GM18861 (cell line): ENCODE measurements around the gene GLB1L.

Experiments
- ATAC-seq: cut with Tn5 transposase; IDR thresholded peaks from one replicate; pipeline ENCODE4 v1.9.1; 2021; ENCODE audit not compliant: unreplicated experiment

Gene GLB1L

DNA sequence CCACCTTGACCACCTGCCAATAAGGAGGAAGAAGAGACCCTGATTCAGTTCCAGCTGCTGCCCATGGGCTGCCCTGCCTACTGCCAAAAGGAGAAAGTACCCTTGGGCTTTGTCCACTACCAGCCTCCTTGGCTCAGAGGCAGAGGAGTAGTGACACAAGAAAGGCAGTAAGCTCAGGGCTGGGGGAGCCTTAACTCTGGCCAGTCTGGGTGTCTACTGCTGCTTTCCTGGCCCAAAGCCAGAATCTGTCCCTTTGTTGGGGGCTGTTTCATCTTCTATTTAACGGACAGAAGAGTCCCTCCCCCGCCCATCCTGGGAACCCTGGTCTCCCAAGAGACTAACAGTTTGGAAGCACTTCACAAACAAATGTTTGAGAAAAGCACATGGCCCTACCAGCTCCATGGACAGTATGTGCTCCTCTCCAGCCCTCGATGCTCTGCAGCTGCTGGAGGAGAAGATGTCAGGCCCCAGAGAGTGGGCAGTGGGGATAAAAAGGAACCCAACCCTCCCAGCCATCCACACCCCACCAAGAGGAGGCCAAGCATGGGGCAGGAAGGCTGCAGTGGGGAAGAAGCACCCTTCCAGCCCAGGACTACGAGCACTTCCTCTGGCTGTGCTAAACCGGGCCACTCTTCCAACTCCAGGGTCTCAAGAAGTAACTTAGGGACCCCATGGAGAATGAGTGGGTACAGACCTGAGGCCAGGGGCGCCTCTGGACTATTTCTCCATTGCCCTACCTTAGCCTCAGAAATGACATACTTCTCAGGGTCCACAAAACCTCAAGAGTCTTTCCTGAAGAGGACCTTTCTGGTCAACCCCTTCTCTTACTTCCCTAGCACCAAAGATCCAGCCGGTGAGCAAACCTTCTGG lies 17.0 kb downstream of the GLB1L start:
- ATAC-seq, result no peak

GRCh38 chr2:219225350-219225749 lies 19.9 kb downstream of the GLB1L start:
- ATAC-seq, result no peak

- no peak for ATAC-seq
These were observed 21.2 kb downstream of the GLB1L start for GRCh38 chr2:219223831-219224610.

DNA sequence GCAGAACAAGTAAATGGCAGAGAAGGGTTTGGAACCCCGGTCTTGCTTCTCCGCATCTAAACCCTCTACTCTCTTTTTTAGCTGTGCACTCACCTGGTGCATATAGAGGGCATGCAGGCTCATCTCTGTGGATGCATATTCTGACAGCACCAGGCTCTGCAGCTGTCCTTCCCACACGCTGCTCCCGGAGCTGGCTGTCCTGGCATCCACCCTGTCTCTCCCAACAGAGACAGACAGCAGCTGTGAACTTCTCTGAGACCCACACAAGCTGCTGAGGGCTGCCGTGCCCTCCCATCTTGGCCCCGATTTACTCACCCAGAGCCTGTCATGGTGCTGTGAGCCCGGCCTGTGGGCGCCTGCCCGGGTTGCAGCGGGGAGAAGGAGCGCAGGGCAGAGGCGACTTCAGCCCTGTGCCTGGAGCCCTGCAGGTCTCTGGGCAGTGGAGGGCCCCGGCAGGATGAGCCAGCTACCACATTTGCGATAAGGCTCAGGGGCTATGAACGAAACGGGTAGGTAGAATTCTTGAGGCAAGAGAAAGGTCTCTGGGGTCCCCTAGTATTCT lies 23.2 kb downstream of the GLB1L start:
- ATAC-seq, result no peak

DNA sequence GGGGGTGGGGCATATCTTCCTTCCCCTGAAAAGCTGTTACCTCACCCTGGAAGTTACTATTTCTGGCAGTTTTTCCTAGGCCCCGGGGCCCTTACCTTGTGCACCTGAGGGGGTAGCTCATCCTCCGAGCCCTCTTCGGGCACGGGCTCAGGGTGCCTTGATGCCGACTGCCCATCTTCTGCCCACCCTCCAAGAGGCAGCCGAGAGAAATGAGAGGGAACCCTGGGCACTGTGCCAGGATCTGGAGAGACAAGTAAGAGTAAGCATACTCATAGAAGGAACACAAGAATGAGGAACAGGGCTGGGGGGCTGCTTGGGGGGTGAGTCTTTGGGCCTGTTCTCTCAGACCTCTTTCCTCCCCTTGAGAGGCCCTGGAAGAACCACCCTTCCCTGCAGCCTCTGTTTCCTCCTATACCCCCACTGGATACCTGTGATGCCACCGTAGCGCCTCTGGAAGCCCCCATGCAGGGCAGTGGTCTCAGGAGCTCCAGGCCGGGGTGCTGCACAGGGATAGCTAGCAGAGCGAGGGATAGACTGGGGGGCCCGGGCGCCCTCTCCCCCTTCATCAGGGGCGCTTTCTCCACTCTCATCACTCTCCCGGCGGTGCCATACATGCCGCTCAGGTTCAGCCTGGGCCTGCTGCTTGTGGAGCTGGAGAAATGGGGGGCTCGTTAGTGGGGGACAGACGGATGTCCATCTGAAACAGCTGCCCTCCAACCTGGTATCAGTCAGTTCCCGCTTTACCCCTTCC lies 24.4 kb downstream of the GLB1L start:
- ATAC-seq, result no peak

GRCh38 chr2:219219784-219220532 lies 25.3 kb downstream of the GLB1L start:
- ATAC-seq, result no peak

DNA sequence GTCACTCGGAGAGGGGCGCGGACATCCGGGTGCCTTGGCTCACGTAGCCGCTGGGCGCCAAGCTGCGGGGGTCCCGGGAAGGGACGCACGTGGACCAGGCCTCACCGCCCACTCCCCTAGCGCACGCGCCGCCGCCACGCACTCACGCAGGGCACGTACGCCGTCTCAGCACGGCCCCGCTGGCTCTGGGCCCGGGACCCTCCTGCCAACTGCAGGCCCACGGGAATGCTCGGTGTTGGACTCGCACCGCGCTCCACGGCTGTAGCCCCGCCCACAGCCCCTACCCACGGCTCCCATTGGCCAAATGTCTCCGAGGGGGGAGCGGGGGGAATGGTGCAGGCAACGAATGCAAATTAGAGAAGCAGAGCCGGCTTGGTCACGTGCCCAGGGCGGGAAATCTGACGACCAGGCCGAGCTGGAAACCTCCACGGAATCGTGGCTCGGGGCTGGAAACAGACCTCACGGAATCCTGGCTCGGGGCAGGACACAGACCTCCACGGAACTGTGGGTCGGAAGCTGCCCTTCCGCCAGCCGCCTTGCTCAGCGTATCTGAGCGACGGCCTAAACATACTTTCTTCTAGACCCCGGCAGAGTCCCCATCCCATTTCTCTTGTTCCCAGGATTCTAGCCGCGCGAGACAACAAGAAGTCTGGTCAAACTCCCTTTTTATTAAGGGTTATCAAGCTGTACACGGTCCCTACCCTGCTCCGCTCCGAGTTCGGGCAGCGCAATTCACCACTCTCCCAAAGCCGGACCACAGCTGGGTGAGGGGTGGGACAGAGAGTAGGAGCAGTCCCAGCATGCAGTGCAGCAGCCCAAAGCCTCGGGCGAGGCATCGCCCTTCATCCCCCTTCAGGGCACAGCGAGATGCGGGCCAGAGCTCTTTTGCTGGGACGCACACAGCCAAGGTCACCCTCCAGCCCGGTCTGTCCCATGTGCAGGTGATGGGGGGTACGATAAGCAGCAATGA lies 26.2 kb downstream of the GLB1L start, which contains the start of gene ABCB6:
Gene ABCB6 (minus strand): TSS at position 227 of the 970 bp plus-strand sequence. CDS start 285 bp downstream, outside the sequence.
- ATAC-seq, result peak; percentile 52

- no peak for ATAC-seq
These were observed 27.0 kb downstream of the GLB1L start for GRCh38 chr2:219218217-219218731.

- ATAC-seq, result no peak
These were observed 28.7 kb downstream of the GLB1L start for GRCh38 chr2:219216535-219216915.

DNA sequence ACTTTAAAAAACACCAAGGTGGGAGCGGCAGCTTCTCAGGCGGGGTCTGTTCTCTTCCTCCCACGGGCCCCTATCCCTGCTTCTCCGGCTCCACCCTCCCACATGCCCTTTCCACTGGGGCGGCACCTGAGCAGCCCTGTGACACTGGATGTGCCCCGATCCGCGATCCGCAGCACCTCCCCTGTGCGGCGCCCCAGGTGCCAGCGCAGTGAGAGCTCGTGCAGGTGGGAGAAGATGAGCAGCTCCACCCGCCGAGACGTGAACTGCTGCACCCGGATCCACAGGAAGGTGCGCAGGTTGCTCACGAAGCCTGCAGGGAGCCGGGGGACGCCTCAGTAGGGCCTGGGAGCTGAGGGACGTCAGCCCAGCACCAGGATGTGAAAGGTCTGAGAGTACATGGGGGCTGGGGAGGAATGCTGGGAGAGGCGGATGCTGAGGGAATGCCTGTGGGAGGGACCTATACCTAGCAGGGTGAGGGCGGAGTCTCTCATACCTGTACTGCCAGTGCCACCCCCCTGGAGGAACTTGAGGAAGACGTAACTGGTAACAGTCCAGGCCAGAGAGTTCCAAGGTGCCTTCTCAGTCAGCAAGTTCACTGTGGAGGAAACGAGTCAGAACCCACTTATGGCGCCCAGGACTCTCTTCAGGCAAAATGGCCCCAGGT lies 29.2 kb downstream of the GLB1L start:
- no peak for ATAC-seq

DNA sequence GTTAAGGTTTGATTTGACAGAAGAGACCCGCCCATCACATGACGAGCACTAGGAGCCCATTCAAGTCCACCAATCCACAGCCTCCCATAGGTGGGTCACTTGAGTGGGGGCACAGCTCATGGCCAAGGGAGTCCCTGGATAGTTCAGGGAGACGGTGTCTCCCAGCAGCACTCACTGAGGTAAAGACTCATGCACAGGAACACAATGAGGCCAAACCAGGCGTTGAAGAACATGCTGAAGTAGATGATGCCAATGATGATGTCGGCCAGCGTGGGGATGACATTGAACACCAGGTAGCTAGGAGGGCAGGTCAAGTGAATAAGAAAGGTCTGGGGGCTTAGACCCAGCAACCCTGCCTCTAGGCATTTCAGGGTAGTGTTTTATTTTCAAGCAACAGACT lies 30.5 kb downstream of the GLB1L start:
- ATAC-seq, result no peak

- no peak for ATAC-seq
These were observed 31.1 kb downstream of the GLB1L start for GRCh38 chr2:219214141-219214540.

GRCh38 chr2:219213486-219214071 lies 31.7 kb downstream of the GLB1L start:
- ATAC-seq, result no peak

- no peak for ATAC-seq
These were observed 32.2 kb downstream of the GLB1L start for GRCh38 chr2:219213026-219213415.

DNA sequence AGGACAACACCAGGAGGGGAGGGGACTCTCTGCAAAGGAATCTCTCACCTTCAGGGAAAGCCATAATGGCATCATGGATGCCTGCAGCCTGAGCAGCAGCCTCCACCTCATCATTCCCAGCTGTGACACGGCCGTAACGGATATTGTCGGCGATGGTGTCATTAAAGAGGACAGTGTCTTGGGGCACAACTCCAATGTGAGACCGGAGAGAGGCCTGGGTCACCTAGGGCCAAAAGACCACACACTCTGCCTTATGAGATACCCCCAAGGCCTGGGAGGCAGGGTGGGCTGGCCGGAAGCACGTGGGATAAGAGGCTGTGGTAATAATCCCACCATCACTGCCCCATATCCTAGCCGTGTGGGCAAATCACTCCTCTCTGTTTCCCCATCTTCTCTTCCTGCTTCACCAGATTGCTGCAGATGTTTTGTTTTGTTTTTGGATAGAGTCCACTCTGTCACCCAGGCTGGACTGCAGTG lies 34.3 kb downstream of the GLB1L start:
- ATAC-seq, result no peak

DNA sequence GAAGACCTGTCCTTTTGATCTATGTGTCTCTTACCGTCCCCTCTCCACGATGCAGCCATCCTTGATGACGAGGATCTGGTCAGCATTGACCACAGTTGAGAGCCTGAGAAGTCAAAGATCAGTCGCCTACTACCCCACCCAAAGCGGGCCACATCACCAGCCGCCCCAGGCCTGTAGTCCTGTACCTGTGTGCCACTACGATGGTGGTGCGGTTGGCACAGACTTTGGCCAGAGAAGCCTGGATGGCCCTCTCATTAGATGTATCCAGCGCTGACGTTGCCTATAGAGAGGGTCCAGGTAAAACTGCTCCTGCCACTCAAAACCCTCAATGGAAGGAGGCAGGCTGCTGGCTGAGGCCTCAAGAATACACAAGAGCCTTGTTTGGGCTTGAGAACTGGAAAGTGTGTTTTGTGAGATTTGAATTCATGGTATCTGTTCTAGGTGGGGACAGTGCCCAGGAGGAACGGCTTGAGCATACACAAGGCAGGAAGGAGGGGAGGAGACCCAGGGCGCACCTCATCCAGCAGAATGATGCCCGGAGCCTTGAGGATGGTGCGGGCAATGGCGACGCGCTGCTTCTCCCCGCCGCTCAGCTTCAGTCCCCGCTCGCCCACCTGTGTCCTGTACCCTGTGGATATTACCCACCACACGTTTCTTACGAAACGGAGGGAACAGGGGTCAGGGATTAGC lies 34.9 kb downstream of the GLB1L start:
- ATAC-seq, result no peak
